Esophagus muscularis mucosa (tissue), 4 donors: ENCODE results near the gene CTDSP2. TPM values are rescaled to one million over a fixed set of nuclear protein-coding genes. Genes with fewer than 3 reads are reported as not detected.

Experiments
- DNase-seq: peaks from one replicate; pipeline ENCODE4 v3.0.0-alpha.2; 2017; ENCODE audit errors: extremely low spot score
- H3K27ac ChIP-seq, 4 donors: fragments of 200-600 bp; sonication (generic); replicated peaks in 1 of 4; 1 replicate in 3 of 4; 2 replicates in 1 of 4; pipeline ENCODE4 v1.5.1; 2016 to 2019; ENCODE audit warnings: mild to moderate bottlenecking in 1 of 4
- H3K27me3 ChIP-seq, 4 donors: fragments of 200-600 bp; sonication (generic); one replicate each; pipeline versions ENCODE4 v1.5.1 to v1.6.0; 2016 to 2019
- H3K36me3 ChIP-seq, 4 donors: fragments of 200-600 bp; sonication (generic); one replicate each; pipeline ENCODE4 v1.5.1; 2016 to 2019
- H3K4me1 ChIP-seq, 4 donors: fragments of 200-600 bp; sonication (generic); one replicate each; pipeline ENCODE4 v1.5.1; 2016 to 2019
- H3K4me3 ChIP-seq, 4 donors: fragments of 200-600 bp; sonication (generic); 1 replicate in 2 of 4; 2 replicates in 2 of 4; pipeline ENCODE4 v1.5.1; 2016 to 2019; ENCODE audit warnings: mild to moderate bottlenecking in 4 of 4, moderate library complexity in 1 of 4
- H3K9me3 ChIP-seq, 4 donors: fragments of 200-600 bp; sonication (generic); 1 replicate in 3 of 4; 2 replicates in 1 of 4; pipeline ENCODE4 v1.5.1; 2016 to 2019
- CTCF ChIP-seq, 3 experiments: fragments of 200-600 bp in 2 of 3; fragments of 450-650 bp in 1 of 3; sonication (generic) in 2 of 3; IDR thresholded peaks; one replicate each; pipeline ENCODE4 v1.5.1; 2017 to 2019; ENCODE audit warnings: antibody characterized with exemption in 3 of 3, mild to moderate bottlenecking in 2 of 3, moderate library complexity in 1 of 3
- EP300 ChIP-seq: sonication (generic); formaldehyde crosslinking; IDR thresholded peaks from one replicate; pipeline ENCODE4 v1.6.1; 2017; ENCODE audit warnings: antibody characterized with exemption
- POLR2A ChIP-seq: fragments of 450-650 bp; IDR thresholded peaks from one replicate; pipeline ENCODE4 v1.6.1; 2017; ENCODE audit warnings: antibody characterized with exemption, moderate library complexity, mild to moderate bottlenecking, low read depth
- POLR2AphosphoS5 ChIP-seq, 2 donors: sonication (generic); formaldehyde crosslinking; IDR thresholded peaks; one replicate each; pipeline ENCODE4 v1.6.1; 2017; ENCODE audit warnings: antibody characterized with exemption in 2 of 2
- WGBS: methylation state at CpG from one replicate; pipeline ENCODE4 v1.1.5; 2018; 5-methylcytosine and 5-hydroxymethylcytosine counted together
- intact Hi-C: fragments of 100-400 bp; cut with DNase I; formaldehyde crosslinking; loops from one replicate; pipeline ENCODE4 v1.15.1; 2023
- total RNA-seq, 4 donors: library from RNA; depleted of rRNA; stranded (reverse); fragments of >200 nt; gene quantifications; one replicate each; pipeline versions ENCODE4 v1.1.0 to v1.2.1, GENCODE V29; 2016

CTDSP2 gene
- total RNA-seq, 4 donors from 2014 or later, result 127 to 249 (median 196) TPM

- 73% methylated on average over 8 of the region's 8 CpGs for WGBS
- no peaks in the 10 kb centered on the region for H3K9me3 ChIP-seq
- TF ChIP-seq POLR2AphosphoS5 (IDR thresholded peaks at IDR 0.05) (no peak), EP300 (no peak), POLR2A (no peak)
- intact Hi-C loops, result no loop called here
- H3K4me3 ChIP-seq, result no peak overlapping the region
- no peak overlapping the region for H3K27ac ChIP-seq
- H3K36me3 ChIP-seq, result no peaks in the 10 kb centered on the region
- no peaks in the 10 kb centered on the region for H3K27me3 ChIP-seq
- DNase-seq, result no peak
- peaks cover 8 to 30% (median 25%) of the 10 kb centered on the region in 4 donors for H3K4me1 ChIP-seq
Measured at GRCh38 chr12:57874166-57875108, 27.9 kb upstream of the CTDSP2 start.

GRCh38 chr12:57872362-57872761 lies 25.8 kb upstream of the CTDSP2 start:
- 72% methylated on average over 2 of the region's 2 CpGs for WGBS
- DNase-seq, result no peak
- Histone ChIP-seq H3K27ac (no peak overlapping the region), H3K4me3 (no peak overlapping the region), H3K9me3 (no peaks in the 10 kb centered on the region), H3K27me3 (no peaks in the 10 kb centered on the region), H3K36me3 (no peaks in the 10 kb centered on the region), H3K4me1 (peaks cover 26 to 47% (median 38%) of the 10 kb centered on the region in 4 donors)
- intact Hi-C loops, result no loop called here
- TF ChIP-seq POLR2AphosphoS5 (IDR thresholded peaks at IDR 0.05) (no peak), CTCF (IDR thresholded peaks at IDR 0.05) (no peak), EP300 (no peak), POLR2A (no peak)

GRCh38 chr12:57869927-57870318 lies 23.4 kb upstream of the CTDSP2 start:
- no peak for DNase-seq
- Histone ChIP-seq H3K36me3 (no peaks in the 10 kb centered on the region), H3K4me1 (peaks cover 28 to 56% (median 40%) of the 10 kb centered on the region in 4 donors), H3K27me3 (no peaks in the 10 kb centered on the region), H3K9me3 (no peaks in the 10 kb centered on the region), H3K4me3 (no peak overlapping the region), H3K27ac (peak overlapping the region; percentile 94 to 97 (median 96))
- WGBS, result 81% methylated on average over 4 of the region's 8 CpGs
- intact Hi-C loops, result no loop called here
- TF ChIP-seq EP300, result no peak
- no peak for TF ChIP-seq POLR2A
- no peak for TF ChIP-seq POLR2AphosphoS5 (IDR thresholded peaks at IDR 0.05)
- no peak for TF ChIP-seq CTCF (IDR thresholded peaks at IDR 0.05)

GRCh38 chr12:57869298-57869926 lies 22.9 kb upstream of the CTDSP2 start:
- H3K36me3 ChIP-seq, result no peaks in the 10 kb centered on the region
- intact Hi-C loops, result no loop called here
- H3K4me3 ChIP-seq, result peak overlapping the region; percentile 10 to 28 (median 14)
- WGBS, result 52% methylated on average over 11 of the region's 11 CpGs
- peak overlapping the region; percentile 94 to 97 (median 96) for H3K27ac ChIP-seq
- H3K9me3 ChIP-seq, result no peaks in the 10 kb centered on the region
- TF ChIP-seq CTCF (IDR thresholded peaks at IDR 0.05), result no peak
- peak in 1 of 2 donors; percentile 2 for TF ChIP-seq POLR2AphosphoS5 (IDR thresholded peaks at IDR 0.05)
- TF ChIP-seq EP300, result no peak
- TF ChIP-seq POLR2A, result no peak
- H3K27me3 ChIP-seq, result no peaks in the 10 kb centered on the region
- H3K4me1 ChIP-seq, result peaks cover 28 to 56% (median 42%) of the 10 kb centered on the region in 4 donors
- DNase-seq, result no peak

GRCh38 chr12:57868851-57869268 lies 22.3 kb upstream of the CTDSP2 start:
- H3K27ac ChIP-seq, result peak overlapping the region; percentile 94 to 97 (median 96)
- no peaks in the 10 kb centered on the region for H3K36me3 ChIP-seq
- no peak for DNase-seq
- H3K4me3 ChIP-seq, result peak overlapping the region; percentile 10 to 28 (median 14)
- H3K27me3 ChIP-seq, result no peaks in the 10 kb centered on the region
- no peaks in the 10 kb centered on the region for H3K9me3 ChIP-seq
- peaks cover 30 to 60% (median 48%) of the 10 kb centered on the region in 4 donors for H3K4me1 ChIP-seq
- TF ChIP-seq POLR2AphosphoS5 (IDR thresholded peaks at IDR 0.05) (peak; percentile 16 to 28), POLR2A (no peak)
- WGBS, result 54% methylated on average over 11 of the region's 11 CpGs
- intact Hi-C loops, result no loop called here
